ENCODE data around the gene SNORC. TPM values are rescaled to one million over a fixed set of nuclear protein-coding genes. Genes with fewer than 3 reads are reported as not detected.

The SNORC gene
- total RNA-seq, 4 donors from 2014 or later, result 0.45 to 2.5 (median 1.4) TPM

- DNase-seq (ENCODE audit: extremely low spot score), result no peak
- WGBS, result 49% methylated on average over 7 of the region's 7 CpGs
- H3K36me3 ChIP-seq, result peaks cover 58 to 94% (median 80%) of the 10 kb centered on the region in 4 donors
- H3K4me1 ChIP-seq, result peaks cover 5 to 15% (median 13%) of the 10 kb centered on the region in 4 donors
- TF ChIP-seq EP300 (IDR thresholded peaks at IDR 0.05) (no peak), POLR2AphosphoS5 (IDR thresholded peaks at IDR 0.05) (no peak), POLR2A (IDR thresholded peaks at IDR 0.05; ENCODE audit: low read depth) (no peak)
- TF ChIP-seq, protein P1, sequence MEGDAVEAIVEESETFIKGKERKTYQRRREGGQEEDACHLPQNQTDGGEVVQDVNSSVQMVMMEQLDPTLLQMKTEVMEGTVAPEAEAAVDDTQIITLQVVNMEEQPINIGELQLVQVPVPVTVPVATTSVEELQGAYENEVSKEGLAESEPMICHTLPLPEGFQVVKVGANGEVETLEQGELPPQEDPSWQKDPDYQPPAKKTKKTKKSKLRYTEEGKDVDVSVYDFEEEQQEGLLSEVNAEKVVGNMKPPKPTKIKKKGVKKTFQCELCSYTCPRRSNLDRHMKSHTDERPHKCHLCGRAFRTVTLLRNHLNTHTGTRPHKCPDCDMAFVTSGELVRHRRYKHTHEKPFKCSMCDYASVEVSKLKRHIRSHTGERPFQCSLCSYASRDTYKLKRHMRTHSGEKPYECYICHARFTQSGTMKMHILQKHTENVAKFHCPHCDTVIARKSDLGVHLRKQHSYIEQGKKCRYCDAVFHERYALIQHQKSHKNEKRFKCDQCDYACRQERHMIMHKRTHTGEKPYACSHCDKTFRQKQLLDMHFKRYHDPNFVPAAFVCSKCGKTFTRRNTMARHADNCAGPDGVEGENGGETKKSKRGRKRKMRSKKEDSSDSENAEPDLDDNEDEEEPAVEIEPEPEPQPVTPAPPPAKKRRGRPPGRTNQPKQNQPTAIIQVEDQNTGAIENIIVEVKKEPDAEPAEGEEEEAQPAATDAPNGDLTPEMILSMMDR (IDR thresholded peaks at IDR 0.05), result no peak
- H3K27ac ChIP-seq (replicated peaks in 1 of 4), result no peak overlapping the region
- H3K4me3 ChIP-seq, result no peak overlapping the region
- H3K9me3 ChIP-seq, result no peaks in the 10 kb centered on the region
- no peaks in the 10 kb centered on the region for H3K27me3 ChIP-seq
- intact Hi-C loops (cut with DNase I), result loop anchor here (5.0 kb wide), 1 partner anchor 398 kb away; the partner anchor contains the start of gene ATG16L1
These were observed 16.0 kb upstream of the SNORC start for GRCh38 chr2:232854082-232854481.

DNA sequence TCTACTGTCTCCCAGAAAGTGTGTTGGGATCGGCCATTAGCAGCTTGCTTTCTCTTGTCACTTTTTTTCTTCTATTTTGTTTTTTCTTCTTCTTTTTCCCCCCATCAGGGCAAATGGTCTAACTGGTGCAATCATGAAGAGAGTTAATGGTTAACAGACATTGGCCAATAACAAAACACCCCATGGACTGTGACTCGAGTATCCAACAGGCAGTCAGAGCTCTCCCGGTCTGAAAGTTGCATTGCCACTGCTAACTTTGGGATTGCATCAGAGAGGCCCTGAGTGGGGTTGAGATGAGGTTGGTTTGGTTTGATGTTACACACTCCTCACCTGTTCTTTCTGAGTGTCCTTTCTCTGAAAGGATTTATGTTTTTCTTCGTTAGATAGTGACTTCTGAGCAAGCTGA, 12.9 kb upstream of the SNORC start:
- intact Hi-C loops (cut with DNase I), result no loop called here
- Histone ChIP-seq H3K4me1 (peaks cover 5 to 15% (median 13%) of the 10 kb centered on the region in 4 donors), H3K4me3 (no peak overlapping the region), H3K36me3 (peaks cover 40 to 80% (median 59%) of the 10 kb centered on the region in 4 donors), H3K9me3 (no peaks in the 10 kb centered on the region), H3K27ac (replicated peaks in 1 of 4) (no peak overlapping the region), H3K27me3 (no peaks in the 10 kb centered on the region)
- DNase-seq (ENCODE audit: extremely low spot score), result no peak
- TF ChIP-seq POLR2A (IDR thresholded peaks at IDR 0.05; ENCODE audit: low read depth) (no peak), POLR2AphosphoS5 (IDR thresholded peaks at IDR 0.05) (no peak), EP300 (IDR thresholded peaks at IDR 0.05) (no peak)
- TF ChIP-seq, protein P1 (IDR thresholded peaks at IDR 0.05), result no peak
- 76% methylated on average over 4 of the region's 4 CpGs for WGBS

- Histone ChIP-seq H3K4me3 (no peak overlapping the region), H3K4me1 (peaks cover 0 to under 1% (median 0%) of the 10 kb centered on the region in 4 donors), H3K9me3 (no peaks in the 10 kb centered on the region), H3K36me3 (peaks cover 40 to 69% (median 51%) of the 10 kb centered on the region in 4 donors), H3K27ac (replicated peaks in 1 of 4) (no peak overlapping the region), H3K27me3 (no peaks in the 10 kb centered on the region)
- no peak for TF ChIP-seq EP300 (IDR thresholded peaks at IDR 0.05)
- TF ChIP-seq, protein P1 (IDR thresholded peaks at IDR 0.05), result no peak
- TF ChIP-seq POLR2AphosphoS5 (IDR thresholded peaks at IDR 0.05), result no peak
- no peak for TF ChIP-seq POLR2A (IDR thresholded peaks at IDR 0.05; ENCODE audit: low read depth)
- WGBS, result 100% methylated on average over 4 of the region's 4 CpGs
- DNase-seq (ENCODE audit: extremely low spot score), result no peak
- intact Hi-C loops (cut with DNase I), result no loop called here
These were observed 10.6 kb upstream of the SNORC start for GRCh38 chr2:232859385-232859916.

DNA sequence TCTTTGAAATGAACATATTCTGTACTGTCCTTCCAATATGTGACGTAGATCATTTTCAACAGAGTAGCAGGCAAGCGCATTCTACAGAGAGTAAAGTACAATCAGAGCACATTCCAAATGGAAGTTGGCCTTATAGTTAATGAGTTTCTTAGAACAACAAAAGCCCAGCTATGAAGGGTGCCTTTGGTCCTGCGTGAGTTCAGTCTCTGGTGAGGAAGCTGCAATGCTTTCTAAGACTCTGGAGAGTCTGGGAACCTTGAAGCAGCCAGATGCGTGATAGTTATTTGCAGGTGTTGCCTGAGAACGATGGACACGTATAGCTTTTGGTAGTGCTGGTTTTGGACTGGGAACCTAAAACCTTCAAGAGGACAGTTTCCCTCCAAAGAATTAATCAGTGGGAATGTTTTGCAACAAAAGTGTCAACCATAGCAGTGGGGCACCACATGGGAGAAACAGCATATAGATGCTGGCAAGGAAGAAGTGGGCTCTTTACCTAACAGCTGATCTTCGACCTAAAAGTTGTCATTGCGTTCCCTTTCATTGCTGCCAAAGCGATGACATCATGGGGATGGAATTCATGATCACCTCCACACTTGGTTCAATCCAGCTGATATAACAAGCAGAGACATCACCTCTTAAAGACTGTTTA, 9.3 kb upstream of the SNORC start:
- TF ChIP-seq POLR2AphosphoS5 (IDR thresholded peaks at IDR 0.05) (no peak), EP300 (IDR thresholded peaks at IDR 0.05) (no peak), POLR2A (IDR thresholded peaks at IDR 0.05; ENCODE audit: low read depth) (no peak)
- Histone ChIP-seq H3K4me3 (no peak overlapping the region), H3K27me3 (no peaks in the 10 kb centered on the region), H3K9me3 (no peaks in the 10 kb centered on the region), H3K4me1 (no peaks in the 10 kb centered on the region), H3K36me3 (peaks cover 38 to 61% (median 43%) of the 10 kb centered on the region in 4 donors), H3K27ac (replicated peaks in 1 of 4) (no peak overlapping the region)
- intact Hi-C loops (cut with DNase I), result no loop called here
- peak; percentile 84 for DNase-seq (ENCODE audit: extremely low spot score)
- 95% methylated on average over 9 of the region's 9 CpGs for WGBS

DNA sequence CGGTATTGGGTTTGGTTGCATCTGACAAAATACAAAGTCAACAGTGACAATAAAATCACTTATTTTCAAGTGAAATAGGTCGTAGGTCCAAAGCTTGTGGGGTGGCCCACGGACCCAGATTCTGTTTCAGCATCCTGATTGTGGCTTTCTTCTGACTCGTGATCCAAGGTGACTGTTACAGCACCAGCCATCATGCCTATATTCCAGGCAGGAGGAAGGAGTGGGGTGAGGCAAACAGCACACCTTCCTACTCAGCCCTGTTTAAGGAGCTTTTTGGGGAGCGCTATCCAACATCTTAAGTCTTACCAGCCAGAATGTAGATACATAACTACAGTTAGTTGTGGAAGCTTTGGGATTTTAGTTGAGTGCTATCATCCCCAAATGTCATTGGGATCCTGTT, 8.7 kb upstream of the SNORC start:
- H3K27me3 ChIP-seq, result no peaks in the 10 kb centered on the region
- H3K4me3 ChIP-seq, result no peak overlapping the region
- intact Hi-C loops (cut with DNase I), result no loop called here
- 97% methylated on average over 5 of the region's 5 CpGs for WGBS
- H3K4me1 ChIP-seq, result no peaks in the 10 kb centered on the region
- no peak overlapping the region for H3K27ac ChIP-seq (replicated peaks in 1 of 4)
- TF ChIP-seq, protein P1 (IDR thresholded peaks at IDR 0.05), result no peak
- TF ChIP-seq POLR2A (IDR thresholded peaks at IDR 0.05; ENCODE audit: low read depth) (no peak), POLR2AphosphoS5 (IDR thresholded peaks at IDR 0.05) (no peak), EP300 (IDR thresholded peaks at IDR 0.05) (no peak)
- H3K9me3 ChIP-seq, result no peaks in the 10 kb centered on the region
- peaks cover 33 to 55% (median 37%) of the 10 kb centered on the region in 4 donors for H3K36me3 ChIP-seq
- DNase-seq (ENCODE audit: extremely low spot score), result no peak
